GM19240 (cell line): ENCODE data around the gene NBAS.
"Not testable (repeated sequence)": the region's sequence is repeated elsewhere in the genome, so short reads cannot be mapped to it uniquely, and the experiment has no call there.

Source experiments
- DNase-seq: peaks from one replicate; pipeline ENCODE4 v3.0.0; 2011; ENCODE audit warnings: low spot score; ENCODE audit not compliant: insufficient read length

NBAS gene

DNA sequence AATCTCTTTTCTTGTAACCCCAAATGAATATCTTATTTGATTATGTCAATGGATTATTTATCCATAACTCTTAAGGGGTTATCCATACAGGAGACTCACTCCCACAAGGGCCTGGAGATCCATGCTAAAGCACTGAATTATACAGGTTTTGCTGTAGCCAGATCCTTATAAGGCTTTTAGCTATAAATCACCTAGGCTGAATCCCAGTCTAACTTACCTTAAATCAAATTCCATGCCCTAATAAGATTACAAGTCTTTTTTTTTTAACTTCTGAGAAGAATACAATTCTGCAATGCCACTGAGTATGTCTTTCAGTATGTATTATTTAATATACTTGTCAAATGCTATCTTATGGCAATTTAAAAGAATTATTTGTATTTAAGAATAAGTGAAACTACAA, 340.5 kb downstream of the NBAS start:
- no peak for DNase-seq

GRCh38 chr2:15218423-15219086, 342.6 kb downstream of the NBAS start:
- DNase-seq = no peak

DNA sequence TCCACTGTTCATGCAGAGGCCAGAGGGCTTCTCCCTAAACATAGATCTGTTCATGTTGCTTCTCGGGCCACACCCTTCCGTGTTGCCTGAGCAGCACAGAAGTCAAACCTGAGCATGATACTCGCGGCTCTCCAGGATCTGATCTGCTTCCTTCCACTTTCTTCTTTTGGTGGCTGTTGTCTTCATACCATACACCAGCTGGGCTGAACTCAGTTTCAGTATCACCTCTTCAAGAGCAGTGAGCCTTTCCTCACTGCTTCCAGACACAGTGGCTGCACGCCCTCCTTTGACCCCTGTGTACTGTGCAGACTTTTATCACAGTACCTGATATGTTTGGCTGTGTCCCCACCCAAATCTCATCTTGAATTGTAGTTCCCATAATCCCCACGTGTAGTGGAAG, 348.9 kb downstream of the NBAS start:
- no peak for DNase-seq

- DNase-seq = not testable (repeated sequence)
Measured at GRCh38 chr2:15210542-15210941, 350.6 kb downstream of the NBAS start.

DNA sequence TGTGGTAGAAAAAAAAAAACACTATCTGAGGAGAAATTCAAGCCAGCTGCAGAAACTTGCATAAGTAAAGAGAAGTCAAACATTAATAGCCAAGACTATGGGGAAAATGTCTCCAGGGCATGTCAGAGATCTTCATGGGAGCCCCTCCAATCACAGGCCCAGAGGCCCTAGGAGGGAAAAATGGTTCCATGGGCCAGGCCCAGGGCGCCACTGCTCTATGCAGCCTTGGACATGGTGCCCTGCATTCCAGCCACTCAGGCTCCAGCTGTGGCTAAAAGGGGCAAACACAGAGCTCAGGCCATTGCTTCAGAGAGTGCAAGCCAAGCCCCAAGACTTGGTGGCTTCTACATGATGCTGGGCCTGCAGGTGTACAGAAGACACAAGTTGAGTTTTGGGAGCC, 354.7 kb downstream of the NBAS start:
- DNase-seq = no peak

- DNase-seq = no peak
Measured at GRCh38 chr2:15205562-15205961, 355.6 kb downstream of the NBAS start.

DNA sequence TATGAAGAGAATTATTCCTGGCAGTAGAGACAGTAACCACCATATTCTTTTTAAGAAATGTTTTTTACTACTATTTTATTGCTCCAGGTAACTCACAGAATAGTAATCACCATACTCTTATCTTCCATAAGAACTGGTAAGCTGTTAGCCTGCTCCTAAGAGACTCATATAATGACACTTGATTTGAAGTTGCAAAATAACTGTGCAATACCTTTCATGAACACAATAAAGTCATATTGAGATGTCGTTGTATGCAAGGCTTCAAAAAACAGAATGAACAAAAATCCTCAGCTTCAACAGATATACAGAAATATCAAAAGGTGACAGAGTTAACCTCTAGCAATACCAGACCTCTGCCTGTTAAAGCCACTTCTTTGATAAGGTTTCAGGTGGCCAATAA, 360.1 kb downstream of the NBAS start:
- no peak for DNase-seq

GRCh38 chr2:15200581-15200980, 360.6 kb downstream of the NBAS start:
- no peak for DNase-seq

- no peak for DNase-seq
Measured at GRCh38 chr2:15198051-15198450, 363.1 kb downstream of the NBAS start.

DNA sequence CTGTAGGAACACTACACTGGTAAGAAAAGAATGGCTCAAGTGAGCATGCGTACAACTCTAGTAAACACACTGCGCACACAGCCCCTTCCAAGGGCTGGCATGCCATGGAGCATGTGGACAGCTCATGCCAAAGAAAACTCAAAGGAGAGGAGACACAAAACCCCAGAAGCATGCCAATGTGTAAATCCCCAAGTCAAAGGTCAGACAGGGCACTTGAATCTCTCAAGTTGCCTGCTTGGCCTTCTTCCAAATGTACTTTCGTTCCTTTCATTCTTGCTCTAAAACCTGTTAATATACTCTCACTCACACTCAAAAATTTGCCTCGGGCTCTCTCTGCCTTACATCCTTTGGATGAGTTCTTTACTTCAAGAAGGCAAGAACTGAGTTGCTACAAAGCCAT, 365.3 kb downstream of the NBAS start:
- no peak for DNase-seq

DNA sequence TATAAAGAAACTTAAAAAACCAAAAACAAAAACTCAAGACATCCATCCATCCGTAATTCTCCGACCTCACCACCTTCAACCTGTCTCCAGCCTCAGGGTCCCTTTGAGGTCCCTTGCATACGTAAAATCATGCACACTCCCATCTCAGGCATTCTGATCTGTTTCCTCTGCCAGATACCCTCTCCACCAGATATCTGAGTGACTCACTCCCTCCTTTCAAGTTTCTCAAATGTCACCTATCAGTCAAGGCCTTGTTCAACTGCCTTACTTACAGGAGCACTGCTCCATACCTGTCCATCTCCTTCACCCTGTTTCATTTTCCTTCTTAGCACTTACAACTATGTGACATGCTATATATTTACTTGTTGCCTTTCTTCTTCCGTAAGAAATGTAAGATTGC, 369.3 kb downstream of the NBAS start:
- no peak for DNase-seq

GRCh38 chr2:15189216-15189615, 371.9 kb downstream of the NBAS start:
- no peak for DNase-seq

GRCh38 chr2:15187702-15188101, 373.4 kb downstream of the NBAS start:
- no peak for DNase-seq

GRCh38 chr2:15186118-15186517, 375.0 kb downstream of the NBAS start:
- no peak for DNase-seq

- no peak for DNase-seq
Measured at GRCh38 chr2:15184491-15184890, 376.6 kb downstream of the NBAS start.

- DNase-seq = no peak
Measured at GRCh38 chr2:15182275-15182674, 378.9 kb downstream of the NBAS start.

GRCh38 chr2:15181092-15181745, 379.9 kb downstream of the NBAS start:
- DNase-seq = no peak

DNA sequence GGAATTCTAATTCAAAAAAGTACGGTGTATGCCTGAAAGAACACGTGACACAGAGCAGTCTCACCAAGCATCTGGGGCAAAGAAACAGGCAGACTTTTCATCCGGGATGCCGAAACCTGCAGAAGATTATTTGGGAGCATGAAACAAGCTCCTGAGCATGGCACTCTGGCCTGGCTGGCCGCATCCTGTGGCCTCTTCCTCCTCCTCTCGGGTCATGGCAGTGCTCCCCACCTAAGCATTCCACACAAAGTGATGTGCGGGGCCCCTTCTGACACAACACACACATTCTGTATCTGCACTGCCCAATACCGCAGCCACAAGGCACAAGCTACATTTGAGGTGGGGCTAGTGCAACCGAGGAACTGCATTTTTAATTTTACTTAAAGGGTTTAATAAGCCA, 380.8 kb downstream of the NBAS start:
- DNase-seq = no peak

DNA sequence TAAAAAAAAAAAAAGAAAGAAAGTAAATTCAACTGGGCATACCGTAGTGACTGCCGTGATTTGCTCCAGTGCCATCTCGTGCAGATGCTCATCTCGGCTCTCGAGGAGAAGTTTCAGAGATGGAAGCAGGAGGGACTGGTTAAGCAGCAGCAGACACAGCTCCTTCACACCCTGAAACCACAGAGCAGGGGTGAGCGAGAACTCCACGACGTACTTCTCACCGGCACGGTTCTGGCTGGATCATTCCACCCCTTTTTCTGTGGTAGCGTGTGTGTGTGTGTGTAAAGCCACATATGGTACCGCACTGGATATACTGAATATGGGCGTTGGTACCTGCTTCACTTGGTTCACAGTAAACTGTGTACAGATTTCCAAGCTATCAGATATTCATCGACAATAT, 382.2 kb downstream of the NBAS start:
- no peak for DNase-seq

DNA sequence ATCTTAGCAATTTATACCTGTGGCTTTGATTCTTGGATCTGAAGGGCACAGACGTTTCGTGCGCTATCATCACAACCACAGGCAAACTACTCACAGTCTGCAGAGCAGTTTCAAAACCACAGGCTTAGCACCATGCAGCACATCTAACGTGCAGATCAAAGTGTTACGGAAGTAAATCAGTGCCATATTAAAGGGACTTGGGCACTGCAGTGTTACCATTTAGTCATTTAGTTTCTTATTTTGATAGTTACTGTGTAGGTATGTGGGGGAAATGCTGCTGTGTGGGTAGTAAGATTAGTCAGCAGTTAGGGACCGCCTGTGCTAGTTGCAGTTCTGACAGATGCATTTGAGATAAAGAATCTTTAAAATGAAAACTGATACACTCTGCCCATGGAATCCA, 384.0 kb downstream of the NBAS start:
- DNase-seq = peak; percentile 51

GRCh38 chr2:15176604-15177003, 384.5 kb downstream of the NBAS start:
- no peak for DNase-seq

DNA sequence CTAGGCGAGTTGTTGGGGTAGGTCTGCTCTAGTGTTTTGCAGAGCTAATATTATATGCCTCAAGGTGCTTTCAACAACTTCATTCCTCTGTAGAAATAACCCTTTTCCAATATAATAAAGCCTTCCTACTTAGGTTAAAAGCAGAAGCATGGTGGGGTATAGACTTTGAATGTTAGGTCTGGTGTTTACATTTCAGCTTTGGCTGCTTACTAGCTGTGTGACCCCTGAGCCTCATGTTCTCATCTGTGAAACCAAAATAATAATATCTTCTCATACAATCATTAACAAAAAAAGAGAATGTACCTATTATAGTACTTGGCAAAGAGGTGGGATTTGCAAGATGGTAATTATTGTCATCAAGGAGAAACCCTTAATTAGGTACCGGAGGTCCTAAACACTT, 386.6 kb downstream of the NBAS start:
- DNase-seq = no peak

DNA sequence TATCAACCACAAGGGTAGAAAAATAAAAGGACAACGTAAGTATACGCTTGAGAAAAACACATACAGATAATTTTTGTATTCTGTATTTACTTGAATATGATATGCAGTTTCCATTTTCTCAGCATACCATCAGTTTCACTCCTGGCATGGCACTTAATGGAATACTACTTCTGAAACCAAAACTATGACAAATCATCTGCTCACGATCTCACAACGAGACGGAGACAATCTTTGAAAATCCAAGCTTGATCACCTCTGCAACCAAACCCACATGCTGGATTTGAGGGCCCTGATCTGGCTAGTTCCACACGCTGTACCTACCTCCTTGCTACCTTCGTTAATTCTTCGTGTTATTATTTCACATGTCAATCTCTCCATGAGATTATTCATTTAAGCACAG, 387.6 kb downstream of the NBAS start:
- no peak for DNase-seq
